BE2C (cell line): ENCODE data around the gene CIB4.

ENCODE experiments used
- DNase-seq: peaks from one replicate; pipeline ENCODE4 v3.0.0-alpha.2; 2020
- H3K27me3 ChIP-seq: fragments of 250-450 bp; sonication (Bioruptor Pico); 2 replicates; pipeline ENCODE4 v1.5.1; 2020; ENCODE audit warnings: mild to moderate bottlenecking
- H3K36me3 ChIP-seq: fragments of 250-450 bp; sonication (Bioruptor Pico); 2 replicates; pipeline ENCODE4 v1.5.1; 2020; ENCODE audit warnings: mild to moderate bottlenecking
- H3K4me1 ChIP-seq: fragments of 250-450 bp; sonication (Bioruptor Pico); 2 replicates; pipeline ENCODE4 v1.5.1; 2020
- H3K4me3 ChIP-seq: 2 replicates; pipeline ENCODE4 v1.5.1; 2011; ENCODE audit warnings: low read depth, low read length
- H3K9me3 ChIP-seq: fragments of 250-450 bp; sonication (Bioruptor Pico); 2 replicates; pipeline ENCODE4 v1.5.1; 2020
- CTCF ChIP-seq: IDR thresholded peaks from 2 replicates; pipeline ENCODE4 v1.5.1; 2012; ENCODE audit warnings: mild to moderate bottlenecking, low read depth, low read length

CIB4 gene

DNA sequence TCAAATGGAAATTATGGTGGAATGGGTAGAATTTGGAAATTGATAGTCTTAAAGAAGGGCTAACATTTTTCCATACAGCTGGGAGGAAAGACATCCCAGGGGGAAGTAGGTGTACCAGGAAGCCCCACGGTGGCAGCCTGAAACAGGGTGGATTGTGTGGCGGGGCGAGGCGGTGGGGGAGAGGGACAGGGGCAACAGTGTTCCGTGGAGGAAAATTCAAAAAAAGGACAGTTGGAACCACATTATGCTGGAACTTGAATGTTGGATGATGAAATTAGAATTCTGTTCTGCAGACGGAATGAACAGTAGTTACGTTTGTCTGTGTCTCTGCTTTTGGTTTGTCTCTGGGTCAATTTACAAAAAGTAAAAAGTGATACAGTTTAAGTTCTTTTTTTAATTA is 10.6 kb upstream of the CIB4 start:
- no peak for DNase-seq
- Histone ChIP-seq H3K27me3 (no peaks in the 10 kb centered on the region), H3K9me3 (peaks cover 4% of the 10 kb centered on the region; the same call in 1 of the 2 replicates), H3K4me1 (peaks cover 11% of the 10 kb centered on the region), H3K4me3 (no peak overlapping the region), H3K36me3 (no peaks in the 10 kb centered on the region)
- TF ChIP-seq CTCF: no peak

DNA sequence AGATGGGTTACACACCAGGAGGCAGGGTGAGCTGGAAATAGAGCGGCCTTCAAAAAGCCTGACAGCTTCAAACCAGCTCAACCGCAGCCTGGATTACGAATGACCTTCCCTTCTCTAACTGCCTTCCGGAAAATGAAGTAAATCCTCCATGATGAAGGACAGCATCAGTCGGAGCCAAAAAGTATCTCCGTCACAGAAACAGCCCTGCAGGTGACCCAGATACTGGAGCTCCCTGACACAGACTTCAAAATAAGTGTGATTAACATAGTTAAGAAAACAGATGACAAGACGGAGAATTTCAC is 10.3 kb upstream of the CIB4 start:
- no peak for DNase-seq
- Histone ChIP-seq H3K4me3 (no peak overlapping the region), H3K9me3 (peaks cover 4% of the 10 kb centered on the region; the same call in 1 of the 2 replicates), H3K27me3 (no peaks in the 10 kb centered on the region), H3K36me3 (no peaks in the 10 kb centered on the region), H3K4me1 (peaks cover 11% of the 10 kb centered on the region)
- no peak for TF ChIP-seq CTCF

DNA sequence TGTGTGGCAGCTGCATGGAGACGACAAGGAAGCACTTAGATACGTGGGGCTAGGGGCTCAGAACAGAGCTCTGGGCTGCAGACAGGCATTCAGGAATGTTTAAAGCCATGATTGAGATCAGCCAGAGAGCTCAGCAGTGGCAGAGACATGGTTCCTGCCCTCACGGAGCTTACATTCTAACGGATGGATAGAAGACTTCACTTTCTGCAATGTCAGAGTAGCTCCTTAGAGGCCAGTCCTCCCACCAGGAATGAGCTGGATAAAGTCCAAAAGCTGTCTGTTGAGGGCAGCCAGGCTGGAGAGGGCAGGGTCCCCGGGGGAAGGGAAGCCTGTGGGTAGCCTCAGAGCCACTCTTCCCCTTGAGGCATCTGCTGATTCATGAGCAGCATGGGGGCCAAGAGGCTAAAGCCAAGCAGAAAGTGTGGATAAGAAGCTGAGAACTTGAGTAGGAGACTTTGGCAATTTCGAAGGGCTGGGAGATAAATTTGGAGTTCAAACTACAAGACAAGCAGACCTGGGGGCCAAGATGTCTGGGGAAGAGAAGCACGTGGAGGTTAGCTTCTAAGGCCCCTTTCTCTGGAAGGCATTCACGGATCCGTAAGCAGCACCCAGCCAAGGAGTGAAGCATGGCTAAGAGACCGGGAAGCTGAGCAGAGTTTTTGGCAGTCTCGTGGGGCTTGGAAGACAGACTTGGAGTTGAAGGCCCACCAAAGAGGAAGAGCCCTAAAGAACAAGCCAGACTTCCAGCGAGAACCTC is 9.7 kb upstream of the CIB4 start:
- no peaks in the 10 kb centered on the region for H3K27me3 ChIP-seq
- H3K4me1 ChIP-seq: peaks cover 11% of the 10 kb centered on the region
- TF ChIP-seq CTCF: no peak

GRCh38 chr2:26649992-26650712 is 9.0 kb upstream of the CIB4 start:
- no peak for TF ChIP-seq CTCF
- Histone ChIP-seq H3K4me1 (peaks cover 11% of the 10 kb centered on the region), H3K27me3 (no peaks in the 10 kb centered on the region), H3K36me3 (no peaks in the 10 kb centered on the region), H3K9me3 (peaks cover 4% of the 10 kb centered on the region; the same call in 1 of the 2 replicates), H3K4me3 (no peak overlapping the region)
- DNase-seq: no peak

More for the DNA sequence above, 9.7 kb upstream of the CIB4 start:
- H3K9me3 ChIP-seq: peaks cover 4% of the 10 kb centered on the region; the same call in 1 of the 2 replicates
- H3K36me3 ChIP-seq: no peaks in the 10 kb centered on the region
- no peak overlapping the region for H3K4me3 ChIP-seq
- no peak for DNase-seq

GRCh38 chr2:26649322-26649721 is 8.2 kb upstream of the CIB4 start:
- DNase-seq: peak; percentile 80
- Histone ChIP-seq H3K9me3 (peaks cover 4% of the 10 kb centered on the region; the same call in 1 of the 2 replicates), H3K4me3 (no peak overlapping the region), H3K4me1 (peaks cover 11% of the 10 kb centered on the region), H3K27me3 (no peaks in the 10 kb centered on the region), H3K36me3 (no peaks in the 10 kb centered on the region)
- TF ChIP-seq CTCF: no peak

DNA sequence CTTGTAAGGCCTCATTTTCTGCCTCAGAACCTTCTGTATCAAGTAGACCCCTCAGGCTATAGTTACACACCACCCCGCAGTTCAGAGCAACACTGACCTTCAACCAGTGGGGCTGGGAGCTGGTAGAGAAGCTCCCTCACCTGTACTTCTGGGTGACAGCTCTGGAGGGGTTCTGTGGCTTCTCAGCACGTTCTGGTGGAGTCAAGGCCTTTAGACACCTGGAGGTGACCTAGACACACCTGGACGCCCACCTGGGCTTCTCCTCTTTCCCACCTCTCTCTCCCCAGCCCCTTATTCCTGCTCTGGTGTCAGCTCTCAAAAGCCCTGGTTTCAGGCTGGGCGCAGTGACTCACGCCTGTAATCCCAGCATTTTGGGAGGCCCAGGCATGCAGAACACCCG is 7.3 kb upstream of the CIB4 start:
- DNase-seq: no peak
- peaks cover 4% of the 10 kb centered on the region; the same call in 1 of the 2 replicates for H3K9me3 ChIP-seq
- H3K4me3 ChIP-seq: no peak overlapping the region
- H3K27me3 ChIP-seq: no peaks in the 10 kb centered on the region
- peaks cover 11% of the 10 kb centered on the region for H3K4me1 ChIP-seq
- TF ChIP-seq CTCF: no peak
- H3K36me3 ChIP-seq: no peaks in the 10 kb centered on the region
